Head of caudate nucleus (tissue), 42 donors: ENCODE measurements around the gene MBLAC1.

Source experiments
- DNase-seq, 42 donors: peaks; one replicate each; pipeline versions ENCODE4 v3.0.0 to v3.0.0-alpha.2; 2020 to 2021; ENCODE audit warnings: mixed read lengths in 7 of 42
- intact Hi-C: fragments of 100-400 bp; cut with DNase I; formaldehyde crosslinking; loops from one replicate; pipeline ENCODE4 v1.15.0; 2022

Gene MBLAC1

DNA sequence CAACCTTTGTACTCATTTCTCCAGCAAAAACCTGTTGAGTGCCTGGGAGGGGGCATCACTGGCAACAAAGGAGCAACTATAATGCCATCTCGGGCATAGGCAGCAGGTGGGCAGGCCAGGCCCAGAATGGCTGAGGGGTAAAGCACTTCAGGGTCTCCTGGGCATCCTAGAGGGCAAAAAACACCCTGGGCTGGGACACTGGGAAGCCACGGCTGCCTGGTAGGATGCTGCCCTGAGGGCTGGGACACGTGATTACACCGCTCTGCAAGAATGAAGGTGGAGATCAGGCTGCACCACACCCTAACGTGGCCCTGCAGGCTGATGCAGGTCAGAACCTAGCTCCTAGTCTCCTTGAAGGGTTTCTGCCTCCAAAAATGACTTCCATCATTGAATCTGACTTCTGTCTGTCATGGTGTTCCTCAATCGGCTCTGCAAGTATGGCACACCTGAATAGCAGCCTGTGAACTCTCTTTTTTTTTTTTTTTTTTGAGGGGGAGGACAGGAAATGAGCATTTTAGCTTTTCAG lies 36.3 kb downstream of the MBLAC1 start:
- DNase-seq: no peak
- intact Hi-C loops: no loop called here

- intact Hi-C loops: no loop called here
- DNase-seq: no peak
Observed at GRCh38 chr7:100163871-100164270, 37.1 kb downstream of the MBLAC1 start.

DNA sequence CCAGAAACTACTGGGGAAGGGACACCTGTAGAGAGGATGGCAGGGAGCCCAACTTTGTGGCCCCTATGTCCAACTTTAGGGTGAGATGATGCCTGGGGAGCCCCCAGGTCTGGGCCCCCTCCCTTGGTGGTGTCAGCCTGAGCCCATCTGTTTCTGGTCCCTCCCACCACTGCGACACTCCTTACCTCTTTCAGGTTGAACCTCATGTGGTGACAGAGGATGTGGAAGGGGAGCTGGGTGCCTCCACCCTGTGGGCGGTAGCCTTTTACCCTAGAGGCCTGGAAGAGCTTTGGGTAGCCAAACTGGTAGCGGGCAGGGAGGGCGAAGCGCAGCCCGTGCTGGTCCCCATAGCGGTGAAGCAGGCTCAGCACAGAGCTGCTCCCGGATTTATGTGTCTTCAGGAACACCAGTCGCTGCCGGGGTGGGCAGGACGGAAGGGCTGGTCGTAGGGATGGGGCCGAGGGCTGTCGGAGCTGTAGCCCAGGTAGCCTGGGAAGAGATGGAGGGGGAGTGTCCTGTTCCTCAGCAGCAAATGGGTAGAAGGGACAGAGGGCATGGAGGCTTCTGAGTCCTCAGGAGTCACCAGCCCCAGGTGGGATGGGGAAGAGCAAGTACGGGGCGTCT lies 39.7 kb downstream of the MBLAC1 start:
- no peak for DNase-seq
- intact Hi-C loops: no loop called here

DNA sequence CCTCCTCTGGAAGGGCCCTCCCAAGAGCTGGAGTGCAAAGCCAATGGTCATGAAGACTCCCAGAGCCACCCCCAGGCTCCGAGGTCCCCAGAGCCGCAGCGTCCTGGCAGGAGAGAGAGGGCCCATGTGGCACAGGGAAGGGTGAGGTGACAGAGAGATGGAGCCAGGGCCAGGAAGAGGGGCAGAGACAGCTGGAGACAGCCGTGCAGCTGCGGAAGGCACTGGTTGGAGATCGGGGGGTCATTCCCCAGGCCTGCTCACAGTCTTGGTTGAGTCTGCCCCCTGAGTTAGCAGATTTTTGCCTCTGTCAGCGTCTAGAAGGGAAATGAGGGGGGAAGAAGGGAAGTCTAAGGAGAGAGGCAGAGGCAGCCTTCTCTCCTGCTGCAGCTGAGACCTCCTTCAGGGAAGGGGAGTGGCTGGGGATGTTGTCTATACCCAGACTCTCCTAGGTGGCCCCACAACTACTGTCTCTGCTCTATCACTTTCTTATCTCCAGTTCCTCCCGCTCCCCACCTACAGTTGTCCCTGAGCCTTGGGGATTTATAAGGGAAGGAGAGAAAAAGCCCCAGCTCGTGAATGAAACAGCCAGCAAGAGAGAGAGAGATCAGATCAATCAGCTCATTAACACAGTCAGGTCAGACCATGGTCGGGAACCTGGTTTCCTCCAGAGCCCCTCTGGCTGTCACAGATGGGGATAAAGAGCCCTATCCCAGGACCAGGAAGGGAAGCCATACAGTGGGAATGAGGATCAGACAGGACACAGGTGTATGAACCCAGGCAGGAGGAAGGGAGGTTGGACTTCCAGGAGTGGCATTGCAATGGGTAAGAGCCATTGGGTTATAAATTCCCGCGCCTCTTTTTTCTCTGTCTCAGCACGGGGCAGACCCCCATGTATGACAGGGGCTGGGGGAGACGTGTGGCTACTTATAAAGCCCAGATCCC lies 40.5 kb downstream of the MBLAC1 start:
- intact Hi-C loops: no loop called here
- peak in 2 of 42 donors; percentile 11 to 40 for DNase-seq

DNA sequence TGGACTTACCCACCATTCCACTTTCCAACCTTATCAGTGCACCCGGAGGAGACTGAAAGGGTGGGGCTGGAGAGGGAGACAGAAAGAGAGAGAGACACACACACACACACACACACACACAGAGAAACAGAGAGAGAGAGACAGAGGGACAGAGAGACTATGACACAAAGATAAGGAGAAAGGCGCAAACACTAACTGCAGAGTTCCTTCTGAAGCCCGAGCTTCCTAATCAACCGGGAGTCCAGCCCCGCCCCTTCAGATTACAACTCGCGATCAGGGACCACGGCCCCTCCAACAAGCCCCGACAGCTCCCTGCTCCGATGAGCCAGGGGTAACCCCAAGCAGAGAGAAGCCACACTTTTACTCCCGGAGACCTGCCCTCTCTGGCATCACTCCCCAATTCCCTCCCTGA lies 41.2 kb downstream of the MBLAC1 start:
- peak in 2 of 42 donors; percentile 9 to 23 for DNase-seq
- intact Hi-C loops: no loop called here

DNA sequence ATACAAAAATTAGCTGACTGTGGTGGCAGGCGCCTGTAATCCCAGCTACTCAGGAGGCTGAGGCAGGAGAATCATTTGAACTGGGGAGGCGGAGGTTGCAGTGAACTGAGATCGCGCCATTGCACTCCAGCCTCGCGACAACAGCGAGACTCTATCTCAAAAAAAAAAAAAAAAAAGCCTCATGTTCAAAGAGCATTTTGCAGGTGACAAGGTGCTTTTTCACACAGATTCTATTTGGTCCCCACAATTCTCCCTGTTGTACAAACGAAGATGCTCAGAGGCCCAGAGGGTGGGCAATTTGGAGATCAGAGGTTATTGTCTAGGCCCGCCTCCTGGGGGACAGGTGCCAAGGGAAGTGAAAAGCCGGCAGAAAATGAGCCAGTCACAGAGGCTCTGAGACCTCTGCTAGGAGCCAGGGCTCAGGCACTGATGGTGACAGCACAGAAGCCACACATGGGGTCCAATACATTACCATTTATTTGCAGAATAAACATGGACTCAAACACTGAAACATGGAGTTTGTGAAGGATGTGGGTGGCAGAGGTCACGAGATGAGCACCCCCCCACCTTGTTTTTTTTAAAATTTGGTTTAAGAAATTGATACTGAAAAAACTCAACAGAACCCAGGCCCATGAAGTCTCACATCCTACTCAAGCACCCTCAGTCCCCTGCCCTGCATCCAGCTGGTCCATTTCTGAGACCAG lies 42.5 kb downstream of the MBLAC1 start:
- intact Hi-C loops: no loop called here
- DNase-seq: no peak

DNA sequence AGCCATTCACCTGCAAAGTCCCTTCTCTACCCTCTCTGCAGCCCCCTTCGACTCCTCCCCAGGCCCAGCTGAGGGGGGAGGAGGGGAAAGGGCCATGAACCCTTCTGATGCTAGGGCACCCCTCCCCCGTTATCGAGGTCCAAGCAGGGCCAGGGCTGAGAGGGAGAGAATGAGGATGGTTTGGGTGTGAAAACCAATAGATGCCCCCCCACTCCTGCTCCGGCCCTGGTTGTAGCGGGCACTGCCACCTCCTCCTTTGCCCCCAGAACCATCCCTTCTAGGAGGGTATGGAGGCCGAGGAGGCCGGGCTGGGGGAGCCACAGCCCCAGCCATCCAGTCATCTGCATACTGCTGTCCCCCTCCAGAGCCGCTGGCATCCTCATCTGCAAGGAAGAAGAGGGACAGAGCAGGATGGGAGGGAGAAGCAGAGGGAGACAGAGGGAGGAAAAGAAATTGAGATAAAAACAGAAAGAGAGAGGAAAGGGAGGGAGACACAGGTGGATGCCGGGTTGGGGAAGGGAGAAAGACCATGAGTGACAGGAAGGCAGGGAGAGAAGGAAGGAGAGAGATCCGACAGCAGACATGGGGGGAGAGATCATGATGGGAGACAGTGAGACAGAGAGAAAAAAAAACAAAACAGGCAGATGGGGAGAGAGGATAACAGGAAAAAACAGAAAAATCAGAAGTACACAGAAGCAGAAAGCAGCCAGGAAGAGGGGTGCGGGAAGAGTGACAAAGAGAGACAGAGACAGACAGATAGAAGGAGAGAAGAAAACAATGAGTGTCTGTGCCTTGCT lies 43.5 kb downstream of the MBLAC1 start:
- intact Hi-C loops: no loop called here
- DNase-seq: no peak

- intact Hi-C loops: no loop called here
- no peak for DNase-seq
Observed at GRCh38 chr7:100171087-100171681, 44.4 kb downstream of the MBLAC1 start.

DNA sequence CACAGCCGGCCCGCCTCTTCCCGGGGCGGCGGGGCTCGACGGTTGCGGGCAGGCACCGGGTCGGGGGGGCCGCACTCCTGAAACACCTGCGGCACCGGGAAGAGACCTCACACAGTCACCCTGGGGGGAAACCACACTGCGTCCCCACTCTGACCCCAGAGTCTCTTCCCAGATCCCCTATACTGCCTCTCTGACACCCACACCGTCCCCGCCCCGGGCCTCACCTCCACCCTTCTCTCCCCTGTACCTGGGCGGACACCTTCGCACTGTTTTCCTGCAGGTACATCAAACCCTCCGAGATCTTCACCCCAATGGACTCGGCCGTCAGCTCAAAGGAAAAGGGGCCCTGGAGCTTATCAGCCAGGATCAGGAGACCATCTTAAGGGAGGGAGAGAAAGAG lies 45.1 kb downstream of the MBLAC1 start:
- DNase-seq: no peak
- intact Hi-C loops: no loop called here

GRCh38 chr7:100173806-100174495 lies 47.2 kb downstream of the MBLAC1 start:
- intact Hi-C loops: no loop called here
- no peak for DNase-seq

- intact Hi-C loops: no loop called here
- DNase-seq: no peak
Observed at GRCh38 chr7:100174582-100174981, 47.8 kb downstream of the MBLAC1 start.

DNA sequence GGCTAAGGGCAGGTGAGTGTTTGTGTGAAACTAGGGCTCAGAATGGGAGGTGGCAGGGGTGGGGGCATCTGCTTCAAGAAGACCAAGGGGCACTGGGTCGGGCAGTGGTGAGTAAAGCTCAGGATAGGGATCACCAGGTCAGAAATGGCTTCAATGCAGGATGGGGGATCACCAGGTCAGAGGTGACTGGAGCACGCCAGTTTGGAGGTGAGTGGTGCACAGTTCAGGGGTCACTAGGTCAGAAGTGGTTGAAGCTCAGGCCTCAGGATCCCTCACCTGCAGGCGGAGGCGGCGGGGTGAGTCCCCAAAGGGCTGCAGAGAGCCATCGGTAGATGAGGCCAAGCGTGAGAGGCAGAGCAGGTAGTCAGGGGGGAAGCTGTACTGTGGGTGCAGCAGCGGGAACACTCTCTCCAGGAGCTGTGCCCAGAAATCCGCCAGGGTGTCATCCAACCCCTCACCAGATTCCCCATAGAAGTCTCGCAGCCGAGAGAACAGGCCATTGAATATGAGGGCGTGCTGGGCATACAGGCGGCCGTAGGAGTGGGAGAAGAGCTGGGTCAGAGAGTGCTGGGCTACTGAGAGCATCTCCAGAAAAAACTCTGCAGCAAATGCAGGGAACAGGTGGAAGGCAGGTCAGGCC lies 48.6 kb downstream of the MBLAC1 start:
- intact Hi-C loops: no loop called here
- DNase-seq: peak in 1 of 42 donors; percentile 20

DNA sequence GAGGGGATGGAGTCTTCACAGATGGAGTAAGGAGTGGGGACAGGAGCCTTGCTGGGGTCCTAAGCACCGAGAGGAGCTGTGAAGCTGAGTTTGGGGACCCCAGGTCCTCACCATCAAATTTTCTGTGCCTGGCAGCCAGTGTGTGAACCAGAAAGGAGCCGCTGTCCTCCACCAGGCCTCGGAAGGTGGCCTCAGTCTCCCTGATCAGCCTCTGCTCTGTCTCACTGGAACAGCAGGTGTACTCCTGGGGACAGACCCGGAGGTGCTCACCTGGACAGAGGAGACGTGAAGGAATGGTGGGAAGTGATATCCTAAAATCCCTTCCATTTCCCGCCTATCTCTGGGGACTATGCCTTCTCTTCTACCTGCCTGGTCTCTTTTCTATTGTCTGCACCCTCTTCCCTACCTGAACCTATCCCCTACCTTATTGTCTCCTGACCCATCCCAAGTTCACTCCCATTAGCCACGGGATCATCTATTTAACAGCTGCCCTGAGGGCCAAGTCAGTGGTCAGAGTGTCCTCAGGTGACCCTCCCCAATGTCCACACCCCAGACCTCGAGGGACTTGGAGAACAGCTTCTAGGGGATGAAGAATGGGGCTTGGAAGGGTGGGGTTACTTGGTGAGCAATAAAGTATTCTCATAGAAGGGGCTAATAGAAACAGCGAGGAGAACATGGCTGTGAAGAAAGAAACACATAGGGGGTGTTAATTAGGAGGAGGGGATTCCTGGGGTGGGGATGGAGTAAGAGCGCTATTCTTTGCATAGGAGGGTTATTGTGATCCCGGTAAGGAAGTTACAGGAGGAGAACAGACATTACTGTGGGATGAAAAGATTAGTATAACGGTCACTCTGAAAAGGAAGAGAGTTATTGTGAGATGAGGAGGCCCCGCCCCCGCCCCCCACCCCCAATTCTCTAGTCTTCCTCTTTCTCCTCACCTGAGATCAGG lies 49.6 kb downstream of the MBLAC1 start:
- intact Hi-C loops: no loop called here
- peak in 2 of 42 donors; percentile 15 to 40 for DNase-seq

DNA sequence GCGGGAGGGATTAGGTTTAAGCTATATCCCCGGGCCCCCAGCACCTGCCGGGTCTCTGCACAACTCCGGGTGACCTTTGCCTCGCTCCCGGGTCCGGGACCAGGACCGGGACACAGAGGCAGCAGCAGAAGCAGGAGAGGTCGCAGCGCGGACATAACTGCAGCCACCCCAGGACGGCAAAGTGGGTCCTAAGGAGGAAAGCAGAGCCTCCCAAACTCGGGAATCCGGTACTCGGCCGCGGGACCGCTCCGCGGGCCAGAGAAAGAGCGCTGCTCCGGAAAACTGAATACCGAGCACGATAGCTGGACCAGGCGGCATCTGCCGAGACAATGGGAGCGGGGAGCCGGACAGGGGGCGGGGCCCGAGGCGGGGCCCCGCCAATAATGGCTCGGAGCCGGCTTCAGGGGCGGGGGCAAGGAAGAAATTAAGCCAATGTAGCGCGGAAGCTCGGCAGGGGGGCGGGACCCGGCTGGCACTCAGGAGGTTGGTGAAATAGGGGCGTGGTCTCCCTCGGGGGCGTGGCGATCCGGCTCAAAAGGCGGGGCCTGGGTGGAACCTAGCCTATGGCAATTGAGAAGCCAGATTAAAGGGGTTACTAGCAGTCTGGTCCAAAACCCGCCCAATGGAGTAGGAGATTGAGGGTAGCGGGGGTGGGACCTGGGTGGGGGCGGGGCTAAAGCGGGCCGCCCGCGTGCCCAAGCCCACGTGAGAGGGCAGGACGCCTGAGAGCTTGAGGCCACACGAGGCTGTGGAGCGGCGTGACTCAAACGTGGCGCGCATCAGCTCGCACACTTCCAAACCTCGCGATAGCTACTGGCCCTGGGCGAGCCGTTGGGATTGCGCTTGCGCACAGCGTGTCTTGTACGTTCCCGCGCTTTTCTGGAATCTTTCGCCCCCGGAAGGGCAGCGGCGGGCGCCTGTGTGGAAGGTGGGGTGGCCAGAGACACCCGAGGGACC lies 50.6 kb downstream of the MBLAC1 start, which contains the start of the genes GPC2 and STAG3:
Gene GPC2, minus strand, starts transcription at position 337 of the 957 bp plus-strand sequence. Its CDS starts 182 bp downstream, at position 155.
Gene STAG3, plus strand, starts transcription at position 874 of the 957 bp plus-strand sequence. CDS start 2,639 bp downstream, outside the sequence.
- intact Hi-C loops: no loop called here
- peak; percentile 85 to 96 (median 93) for DNase-seq
